Measurements from ENCODE around the gene GAD1.

GRCh38 chr2:170881840-170882239 is 65.2 kb downstream of the GAD1 start:
- no peak for TF ChIP-seq POLR2AphosphoS5 (IDR thresholded peaks at IDR 0.05)
- TF ChIP-seq CTCF (IDR thresholded peaks at IDR 0.05): no peak
- TF ChIP-seq POLR2A (IDR thresholded peaks at IDR 0.05): no peak

All from breast epithelium (tissue), 3 donors.